RWPE1 (cell line): ENCODE results near the gene GRIK4.

Source experiments
- CTCF ChIA-PET: fragments of 350-600 bp; sonication (Branson Sonifier 250); formaldehyde crosslinking; extraction: SDS; loops from one replicate; lab custom pipeline; 2021; lab: Yijun Ruan, JAX
- POLR2A ChIA-PET: fragments of 400-600 bp; formaldehyde crosslinking; extraction: SDS; loops from one replicate; lab custom pipeline; 2020; ENCODE audit warnings: antibody characterized with exemption; ENCODE audit not compliant: low non-redundant PET; lab: Yijun Ruan, JAX
- DNase-seq: peaks from one replicate; pipeline ENCODE4 v3.0.0; 2012; ENCODE audit warnings: low spot score
- H3K27ac ChIP-seq: fragments of 450-650 bp; 2 replicates; pipeline ENCODE4 v1.5.1; 2017
- TF ChIP-seq, protein P1 (sequence below): fragments of 450-650 bp; conservative IDR thresholded peaks from 2 replicates; pipeline ENCODE4 v1.5.1; 2017; ENCODE audit warnings: low read depth, mild to moderate bottlenecking

Gene GRIK4

GRCh38 chr11:121035780-121036179 is 524.2 kb downstream of the GRIK4 start:
- H3K27ac ChIP-seq = no peak overlapping the region
- TF ChIP-seq, protein P1, sequence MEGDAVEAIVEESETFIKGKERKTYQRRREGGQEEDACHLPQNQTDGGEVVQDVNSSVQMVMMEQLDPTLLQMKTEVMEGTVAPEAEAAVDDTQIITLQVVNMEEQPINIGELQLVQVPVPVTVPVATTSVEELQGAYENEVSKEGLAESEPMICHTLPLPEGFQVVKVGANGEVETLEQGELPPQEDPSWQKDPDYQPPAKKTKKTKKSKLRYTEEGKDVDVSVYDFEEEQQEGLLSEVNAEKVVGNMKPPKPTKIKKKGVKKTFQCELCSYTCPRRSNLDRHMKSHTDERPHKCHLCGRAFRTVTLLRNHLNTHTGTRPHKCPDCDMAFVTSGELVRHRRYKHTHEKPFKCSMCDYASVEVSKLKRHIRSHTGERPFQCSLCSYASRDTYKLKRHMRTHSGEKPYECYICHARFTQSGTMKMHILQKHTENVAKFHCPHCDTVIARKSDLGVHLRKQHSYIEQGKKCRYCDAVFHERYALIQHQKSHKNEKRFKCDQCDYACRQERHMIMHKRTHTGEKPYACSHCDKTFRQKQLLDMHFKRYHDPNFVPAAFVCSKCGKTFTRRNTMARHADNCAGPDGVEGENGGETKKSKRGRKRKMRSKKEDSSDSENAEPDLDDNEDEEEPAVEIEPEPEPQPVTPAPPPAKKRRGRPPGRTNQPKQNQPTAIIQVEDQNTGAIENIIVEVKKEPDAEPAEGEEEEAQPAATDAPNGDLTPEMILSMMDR = no peak
- CTCF ChIA-PET = no interaction called here
- POLR2A ChIA-PET = no interaction called here
- no peak for DNase-seq

GRCh38 chr11:121037016-121037415 is 525.5 kb downstream of the GRIK4 start:
- H3K27ac ChIP-seq = no peak overlapping the region
- ChIA-PET POLR2A (no interaction called here), CTCF (no interaction called here)
- TF ChIP-seq, protein P1 = no peak
- no peak for DNase-seq
